Measurements from ENCODE around the gene RNF213.

RNF213 gene

GRCh38 chr17:80320496-80320895 is 59.8 kb downstream of the RNF213 start:
- ChIA-PET POLR2A (no interaction called here), CTCF (no interaction called here)
- Histone ChIP-seq H3K4me1 (ENCODE audit: control insufficient read depth, insufficient read depth, low read length) (no peaks in the 10 kb centered on the region), H3K9me3 (ENCODE audit: control insufficient read depth, insufficient read depth, low read depth, low read length) (no peaks in the 10 kb centered on the region), H3K27ac (ENCODE audit: extremely low read depth, low read depth, low read length) (no peak overlapping the region), H3K36me3 (ENCODE audit: control insufficient read depth in 2 of 2, insufficient read depth in 1 of 2, low read length in 2 of 2) (peaks cover 8 to 78% of the 10 kb centered on the region in 2 experiments), H3K4me3 (ENCODE audit: low read depth, low read length) (no peak overlapping the region)
- TF ChIP-seq ZNF341 (tag by site-specific recombination; IDR thresholded peaks at IDR 0.05; ENCODE audit: low read depth) (no peak), ZNF560 (tag by site-specific recombination; IDR thresholded peaks at IDR 0.05; ENCODE audit: borderline replicate concordance) (no peak), ZNF354C (tag by site-specific recombination; IDR thresholded peaks at IDR 0.05; ENCODE audit: borderline replicate concordance, low read depth) (no peak), ZNF335 (tag by site-specific recombination; conservative IDR thresholded peaks at IDR 0.05) (no peak)

GRCh38 chr17:80322864-80323263 is 62.2 kb downstream of the RNF213 start:
- no peaks in the 10 kb centered on the region for H3K9me3 ChIP-seq (ENCODE audit: control insufficient read depth, insufficient read depth, low read depth, low read length)
- ChIA-PET POLR2A (no interaction called here), CTCF (interaction anchor here (0.7 kb wide), 1 partner anchor 528 kb away, joined by 5 read pairs; no protein-coding TSS in a partner anchor)
- H3K36me3 ChIP-seq (ENCODE audit: control insufficient read depth in 2 of 2, insufficient read depth in 1 of 2, low read length in 2 of 2), result peaks cover 8 to 77% of the 10 kb centered on the region in 2 experiments
- no peak for TF ChIP-seq SP3 (tag by site-specific recombination; IDR thresholded peaks at IDR 0.05)
- TF ChIP-seq ZNF654 (tag by site-specific recombination; IDR thresholded peaks at IDR 0.05; ENCODE audit: low read depth), result no peak
- peak; percentile 56 for TF ChIP-seq SETDB1 (IDR thresholded peaks at IDR 0.05; ENCODE audit: insufficient read length, low read length)
- TF ChIP-seq GLIS2 (tag by site-specific recombination; IDR thresholded peaks at IDR 0.05), result no peak
- H3K4me3 ChIP-seq (ENCODE audit: low read depth, low read length), result no peak overlapping the region
- H3K4me1 ChIP-seq (ENCODE audit: control insufficient read depth, insufficient read depth, low read length), result no peaks in the 10 kb centered on the region
- H3K27ac ChIP-seq (ENCODE audit: extremely low read depth, low read depth, low read length), result no peak overlapping the region

DNA sequence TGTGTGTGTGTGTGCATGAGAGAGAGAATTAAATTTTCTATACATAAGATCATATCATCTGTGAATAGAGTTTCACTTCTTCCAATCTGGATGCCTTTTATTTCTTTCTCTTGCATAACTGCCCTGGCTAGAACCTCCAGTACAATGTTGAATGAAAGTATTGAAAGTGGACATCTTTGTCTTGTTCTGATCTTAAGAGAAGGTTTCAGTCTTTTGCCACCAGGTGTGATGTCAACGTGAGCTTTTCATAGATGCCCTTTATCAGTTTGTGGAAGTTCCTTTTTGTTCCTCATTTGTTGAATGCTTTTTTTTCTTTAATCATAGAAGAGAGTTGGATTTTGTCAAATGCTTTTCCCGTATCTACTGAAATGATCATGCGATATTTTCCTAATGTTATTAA is 63.3 kb downstream of the RNF213 start:
- Histone ChIP-seq H3K9me3 (ENCODE audit: control insufficient read depth, insufficient read depth, low read depth, low read length) (no peaks in the 10 kb centered on the region), H3K4me3 (ENCODE audit: low read depth, low read length) (no peak overlapping the region), H3K27ac (ENCODE audit: extremely low read depth, low read depth, low read length) (no peak overlapping the region), H3K36me3 (ENCODE audit: control insufficient read depth in 2 of 2, insufficient read depth in 1 of 2, low read length in 2 of 2) (peaks cover 15 to 80% of the 10 kb centered on the region in 2 experiments), H3K4me1 (ENCODE audit: control insufficient read depth, insufficient read depth, low read length) (no peaks in the 10 kb centered on the region)
- CTCF ChIA-PET, result interaction anchor here (0.6 to 0.8 kb wide), 2 partner anchors 12 to 22 kb away, joined by 3 read pairs; no protein-coding TSS in a partner anchor
- POLR2A ChIA-PET, result no interaction called here
- TF ChIP-seq MZF1 (tag by site-specific recombination; IDR thresholded peaks at IDR 0.05; ENCODE audit: borderline replicate concordance) (no peak), ZNF266 (tag by site-specific recombination; IDR thresholded peaks at IDR 0.05; ENCODE audit: low read depth) (no peak), ZNF791 (tag by site-specific recombination; IDR thresholded peaks at IDR 0.05) (no peak), HIC1 (tag by site-specific recombination; IDR thresholded peaks at IDR 0.05) (no peak), ZNF155 (tag by site-specific recombination; IDR thresholded peaks at IDR 0.05) (no peak), ZNF404 (tag by site-specific recombination; IDR thresholded peaks at IDR 0.05) (no peak), ZNF311 (tag by site-specific recombination; IDR thresholded peaks at IDR 0.05; ENCODE audit: borderline replicate concordance) (no peak), SP2 (tag by site-specific recombination; IDR thresholded peaks at IDR 0.05) (no peak), ZNF391 (tag by site-specific recombination; IDR thresholded peaks at IDR 0.05; ENCODE audit: borderline replicate concordance, low read depth) (no peak), ZNF292 (tag by site-specific recombination; IDR thresholded peaks at IDR 0.05; ENCODE audit: borderline replicate concordance, low read depth) (no peak), ZNF239 (tag by site-specific recombination; IDR thresholded peaks at IDR 0.05) (no peak), OVOL3 (tag by site-specific recombination; IDR thresholded peaks at IDR 0.05) (no peak), ZNF350 (tag by site-specific recombination; IDR thresholded peaks at IDR 0.05) (no peak), ZFP3 (tag by site-specific recombination; IDR thresholded peaks at IDR 0.05; ENCODE audit: low read depth) (no peak)

All from HEK293 (cell line).